Epithelial cell of prostate (primary cell): Measurements from ENCODE around the gene ARL6IP6.
"Not testable (repeated sequence)": the region's sequence is repeated elsewhere in the genome, so short reads cannot be mapped to it uniquely, and the experiment has no call there.

Experiments
- DNase-seq: peaks from one replicate; pipeline ENCODE4 v3.0.0-alpha.2; 2011; ENCODE audit warnings: low read depth, low spot score
- H3K27ac ChIP-seq: fragments of 450-650 bp; 2 replicates; pipeline ENCODE4 v1.5.1; 2017; ENCODE audit warnings: mild to moderate bottlenecking

Gene ARL6IP6

GRCh38 chr2:152720794-152721193 is 2.4 kb downstream of the ARL6IP6 start:
- DNase-seq: no peak
- H3K27ac ChIP-seq: no peak overlapping the region

DNA sequence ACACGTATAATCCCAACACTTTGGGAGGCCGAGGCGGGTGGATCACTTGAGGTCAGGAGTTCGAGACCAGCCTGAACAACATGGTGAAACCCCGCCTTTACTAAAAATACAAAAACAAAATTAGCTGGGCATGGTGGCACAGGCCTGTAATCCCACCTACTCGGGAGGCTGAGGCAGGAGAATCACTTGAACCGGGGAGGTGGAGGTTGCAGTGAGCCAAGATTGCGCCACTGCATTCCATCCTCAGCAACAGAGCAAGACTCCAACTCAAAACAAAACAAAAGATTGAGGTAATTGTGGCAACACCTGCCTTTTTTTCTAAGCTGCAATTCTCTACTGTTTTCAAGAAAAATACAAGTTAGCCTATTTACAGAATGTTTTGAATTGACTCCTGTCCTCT is 4.2 kb downstream of the ARL6IP6 start:
- DNase-seq, H3K27ac ChIP-seq: not testable (repeated sequence)

DNA sequence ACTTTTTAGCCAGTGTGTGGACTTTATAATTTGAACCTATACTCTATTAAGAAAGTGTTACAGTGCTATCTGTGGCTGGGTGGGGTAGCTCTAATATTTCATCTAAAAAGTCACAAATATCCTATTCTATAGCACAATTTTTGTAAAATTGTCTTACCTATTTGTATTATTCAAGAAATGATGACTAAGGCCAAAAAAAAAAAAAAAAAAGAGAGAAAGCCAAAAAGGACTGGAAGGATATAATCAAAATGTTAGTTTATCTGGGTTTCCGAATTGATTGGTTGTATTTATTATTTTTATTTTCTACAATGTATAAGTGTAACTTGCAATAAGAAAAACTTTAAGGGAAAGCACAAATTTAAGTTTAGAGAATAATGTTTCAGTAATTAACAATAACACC is 5.5 kb downstream of the ARL6IP6 start:
- H3K27ac ChIP-seq: no peak overlapping the region
- no peak for DNase-seq

- no peak for DNase-seq
Observed at GRCh38 chr2:152729844-152730243, 11.4 kb downstream of the ARL6IP6 start.

DNA sequence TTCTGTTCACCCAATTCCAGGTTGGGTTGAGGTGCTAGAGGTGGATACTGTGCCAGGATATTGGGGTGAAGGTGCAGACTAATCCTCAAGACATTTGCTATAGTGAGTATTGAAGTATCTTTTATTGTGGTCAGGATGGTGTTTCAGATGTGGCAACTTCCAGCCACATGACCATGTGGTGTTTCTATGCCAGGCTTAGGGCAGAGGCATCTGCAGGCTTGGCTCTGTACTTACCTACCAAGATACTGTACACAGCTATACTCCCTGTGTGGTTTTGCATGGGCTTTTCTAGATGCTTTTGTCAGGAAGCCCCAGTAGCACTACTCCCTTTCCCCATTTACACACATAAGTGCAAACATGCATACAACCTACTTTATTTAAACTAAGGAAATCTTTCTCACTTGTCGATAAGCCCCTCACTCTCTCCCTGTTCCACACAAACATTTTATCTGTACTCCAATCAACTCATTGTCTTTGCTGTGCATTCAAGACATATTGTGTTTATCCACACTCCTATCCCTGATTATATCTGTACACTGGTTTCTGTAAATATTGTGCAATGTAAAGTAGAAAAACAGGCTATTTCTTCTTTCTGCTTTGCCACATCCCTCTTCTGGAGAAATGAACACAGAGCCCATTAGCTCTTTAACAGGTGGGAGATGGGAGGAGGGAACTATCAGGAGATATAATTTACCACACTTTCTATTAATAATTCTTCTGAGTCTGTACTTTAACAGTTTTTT is 12.3 kb downstream of the ARL6IP6 start:
- no peak overlapping the region for H3K27ac ChIP-seq
- no peak for DNase-seq

More at GRCh38 chr2:152729844-152730243, 11.4 kb downstream of the ARL6IP6 start:
- H3K27ac ChIP-seq: no peak overlapping the region

DNA sequence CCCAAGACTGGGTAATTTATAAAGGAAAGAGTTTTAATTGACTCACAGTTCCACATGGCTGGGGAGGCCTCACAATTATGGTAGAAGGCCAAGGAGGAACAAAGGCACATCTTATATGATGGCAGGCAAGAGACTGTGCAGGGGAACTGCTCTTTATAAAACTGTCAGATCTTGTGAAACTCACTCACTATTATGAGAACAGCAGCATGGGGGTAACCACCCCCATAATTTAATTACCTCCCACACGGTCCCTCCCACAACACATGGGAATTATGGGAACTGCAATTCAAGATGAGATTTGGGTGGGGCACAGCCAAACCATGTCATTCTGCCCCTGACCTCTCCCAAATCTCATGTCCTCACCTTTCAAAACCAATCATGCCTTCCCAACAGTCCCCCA is 19.1 kb downstream of the ARL6IP6 start:
- DNase-seq, H3K27ac ChIP-seq: not testable (repeated sequence)

DNA sequence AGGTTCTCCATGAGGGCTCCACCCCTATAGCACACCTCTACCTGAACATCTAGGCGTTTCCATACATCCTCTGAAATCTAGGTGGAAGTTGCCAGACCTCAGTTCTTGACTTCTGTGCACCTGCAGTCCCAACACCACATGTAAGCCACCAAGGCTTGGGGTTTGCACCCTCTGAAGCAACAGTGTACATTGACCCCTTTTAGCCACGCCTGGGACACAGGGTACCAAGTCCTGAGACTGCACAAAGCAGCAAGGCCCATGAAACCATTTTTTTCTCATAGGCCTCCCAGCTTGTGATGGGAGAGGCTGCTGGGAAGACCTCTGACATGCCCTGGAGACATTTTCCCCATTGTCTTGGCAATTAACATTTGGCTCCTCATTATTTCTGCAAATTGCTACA is 20.0 kb downstream of the ARL6IP6 start:
- DNase-seq: no peak
- H3K27ac ChIP-seq: no peak overlapping the region

DNA sequence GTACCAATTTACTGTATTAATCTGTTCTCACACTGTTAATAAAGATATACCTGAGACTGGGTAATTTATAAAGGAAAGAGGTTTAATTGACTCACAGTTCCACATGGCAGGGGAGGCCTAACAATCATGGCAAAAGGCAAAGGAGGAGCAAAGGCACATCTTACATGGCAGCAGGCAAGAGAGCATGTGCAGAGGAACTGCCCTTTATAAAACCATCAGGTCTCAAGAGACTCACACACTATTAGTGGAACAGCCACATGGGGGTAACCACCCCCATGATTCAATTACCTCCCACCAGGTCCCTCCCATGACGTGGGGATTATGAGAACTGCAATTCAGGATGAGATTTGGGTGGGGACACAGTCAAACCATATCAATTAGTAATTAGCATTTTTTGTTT is 21.3 kb downstream of the ARL6IP6 start:
- DNase-seq, H3K27ac ChIP-seq: not testable (repeated sequence)

GRCh38 chr2:152740743-152741328 is 22.4 kb downstream of the ARL6IP6 start:
- no peak for DNase-seq
- no peak overlapping the region for H3K27ac ChIP-seq

GRCh38 chr2:152743002-152743401 is 24.6 kb downstream of the ARL6IP6 start:
- no peak overlapping the region for H3K27ac ChIP-seq
- no peak for DNase-seq

- DNase-seq, H3K27ac ChIP-seq: not testable (repeated sequence)
Observed at GRCh38 chr2:152747751-152748150, 29.3 kb downstream of the ARL6IP6 start.

- DNase-seq: no peak
Observed at GRCh38 chr2:152755029-152755428, 36.6 kb downstream of the ARL6IP6 start.

GRCh38 chr2:152759290-152760072 is 41.1 kb downstream of the ARL6IP6 start:
- no peak overlapping the region for H3K27ac ChIP-seq
- DNase-seq: no peak

More at GRCh38 chr2:152755029-152755428, 36.6 kb downstream of the ARL6IP6 start:
- H3K27ac ChIP-seq: no peak overlapping the region

- DNase-seq: no peak
- H3K27ac ChIP-seq: no peak overlapping the region
Observed at GRCh38 chr2:152761214-152761613, 42.8 kb downstream of the ARL6IP6 start.

- no peak for DNase-seq
Observed at GRCh38 chr2:152762202-152762601, 43.8 kb downstream of the ARL6IP6 start.

GRCh38 chr2:152763208-152763607 is 44.8 kb downstream of the ARL6IP6 start:
- DNase-seq, H3K27ac ChIP-seq: not testable (repeated sequence)

More at GRCh38 chr2:152762202-152762601, 43.8 kb downstream of the ARL6IP6 start:
- H3K27ac ChIP-seq: no peak overlapping the region

DNA sequence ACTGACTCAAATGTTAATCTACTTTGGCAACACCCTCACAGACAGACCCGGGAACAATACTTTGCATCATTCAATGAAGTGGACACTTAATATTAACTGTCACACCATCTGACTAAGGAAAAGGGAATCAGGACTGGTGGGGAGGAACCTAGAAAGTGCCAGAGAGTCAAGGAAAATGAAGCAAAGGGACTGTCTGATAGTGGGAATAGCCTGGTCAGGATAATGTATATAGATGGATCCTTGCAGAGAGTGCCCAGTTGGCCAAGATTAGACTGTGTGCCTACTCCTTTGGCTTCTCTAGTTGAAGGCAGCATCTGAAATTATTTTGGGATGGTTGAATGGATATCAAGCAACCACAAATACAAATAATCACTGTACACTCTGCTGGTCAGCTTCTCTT is 45.2 kb downstream of the ARL6IP6 start:
- DNase-seq: no peak
- H3K27ac ChIP-seq: no peak overlapping the region

- no peak for DNase-seq
- H3K27ac ChIP-seq: no peak overlapping the region
Observed at GRCh38 chr2:152766928-152767327, 48.5 kb downstream of the ARL6IP6 start.

GRCh38 chr2:152781175-152781574 is 62.8 kb downstream of the ARL6IP6 start:
- no peak overlapping the region for H3K27ac ChIP-seq
- DNase-seq: no peak

DNA sequence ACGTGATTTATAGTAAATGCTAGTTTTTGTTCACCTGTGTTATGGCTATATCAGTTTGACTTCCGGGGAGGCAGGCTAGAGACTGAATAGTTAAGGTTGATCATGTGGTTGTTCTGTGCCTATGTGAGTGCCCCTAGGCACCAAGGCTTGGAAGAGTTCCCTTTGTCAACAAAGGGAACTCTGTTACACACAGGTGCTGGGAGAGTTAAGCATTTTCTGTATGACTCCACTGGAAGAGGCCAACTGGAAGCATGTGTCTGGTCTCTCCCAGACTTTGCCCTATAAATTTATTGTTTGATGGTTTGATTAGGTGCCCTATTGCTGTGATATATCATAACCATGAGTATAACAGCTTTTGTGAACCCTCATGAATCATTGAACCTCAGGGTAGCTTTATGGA is 63.8 kb downstream of the ARL6IP6 start:
- no peak for DNase-seq
- H3K27ac ChIP-seq: no peak overlapping the region

DNA sequence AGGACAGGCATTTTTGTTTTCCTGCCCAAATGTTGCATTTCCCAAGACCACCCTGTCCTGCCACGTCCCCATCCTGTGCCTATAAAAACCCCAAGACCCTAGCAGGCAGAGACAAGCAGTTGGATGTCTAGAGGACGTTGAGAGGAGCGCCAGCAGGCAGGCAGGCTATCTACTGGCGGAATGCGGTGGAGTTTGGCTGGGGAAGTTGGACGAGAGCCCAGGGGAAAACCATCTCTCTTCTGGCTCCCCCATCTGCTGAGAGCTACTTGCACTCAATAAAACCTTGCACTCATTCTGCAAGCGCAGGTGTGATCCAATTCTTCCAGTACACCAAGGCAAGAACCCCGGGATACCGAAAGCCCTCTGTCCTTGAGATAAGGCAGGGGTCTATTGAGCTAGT is 72.5 kb downstream of the ARL6IP6 start:
- no peak overlapping the region for H3K27ac ChIP-seq
- no peak for DNase-seq
